GM19395 (cell line): ENCODE data around the gene TRAPPC5.

Source experiments
- ATAC-seq: cut with Tn5 transposase; IDR thresholded peaks from one replicate; pipeline ENCODE4 v1.9.1; 2021; ENCODE audit warnings: mild to moderate bottlenecking, moderate library complexity; ENCODE audit not compliant: unreplicated experiment

The TRAPPC5 gene

GRCh38 chr19:7645656-7646425 is 34.8 kb upstream of the TRAPPC5 start:
- no peak for ATAC-seq

GRCh38 chr19:7646426-7646700 is 34.3 kb upstream of the TRAPPC5 start:
- no peak for ATAC-seq

GRCh38 chr19:7647156-7647555 is 33.5 kb upstream of the TRAPPC5 start:
- ATAC-seq = no peak

GRCh38 chr19:7648265-7649014 is 32.2 kb upstream of the TRAPPC5 start:
- no peak for ATAC-seq

- no peak for ATAC-seq
These were observed 30.5 kb upstream of the TRAPPC5 start for GRCh38 chr19:7650148-7650547.

GRCh38 chr19:7652061-7652641 is 28.5 kb upstream of the TRAPPC5 start:
- no peak for ATAC-seq

- no peak for ATAC-seq
These were observed 26.2 kb upstream of the TRAPPC5 start for GRCh38 chr19:7654401-7654800.

GRCh38 chr19:7655581-7655980 is 25.1 kb upstream of the TRAPPC5 start:
- no peak for ATAC-seq

- ATAC-seq = no peak
These were observed 23.4 kb upstream of the TRAPPC5 start for GRCh38 chr19:7657131-7657751.

GRCh38 chr19:7658219-7658686 is 22.4 kb upstream of the TRAPPC5 start:
- peak; percentile 68 for ATAC-seq

GRCh38 chr19:7661744-7662538 is 18.7 kb upstream of the TRAPPC5 start:
- ATAC-seq = no peak

- ATAC-seq = no peak
These were observed 18.0 kb upstream of the TRAPPC5 start for GRCh38 chr19:7662657-7663056.

GRCh38 chr19:7663706-7664105 is 16.9 kb upstream of the TRAPPC5 start:
- no peak for ATAC-seq

- no peak for ATAC-seq
These were observed 15.6 kb upstream of the TRAPPC5 start for GRCh38 chr19:7665076-7665475.

GRCh38 chr19:7668842-7669241 is 11.8 kb upstream of the TRAPPC5 start, which contains the start of gene RETN:
Gene RETN, plus strand, starts transcription at chr19:7669049. Its CDS starts 278 bp downstream, at chr19:7669327.
- no peak for ATAC-seq

GRCh38 chr19:7669641-7670040 is 11.0 kb upstream of the TRAPPC5 start:
- ATAC-seq = no peak

GRCh38 chr19:7670150-7670783 is 10.4 kb upstream of the TRAPPC5 start:
- no peak for ATAC-seq

GRCh38 chr19:7670790-7671189 is 9.8 kb upstream of the TRAPPC5 start:
- ATAC-seq = no peak

- no peak for ATAC-seq
These were observed 8.1 kb upstream of the TRAPPC5 start for GRCh38 chr19:7672522-7672921.
